ENCODE data around the gene MACROD2.
A peak's percentile ranks its signal among the peaks of the same experiment; 100 is the strongest.

MACROD2 gene

GRCh38 chr20:15930311-15931305 is 1935.3 kb downstream of the MACROD2 start:
- Histone ChIP-seq H3K36me3 (ENCODE audit: control insufficient read depth, insufficient read depth, low read length) (no peaks in the 10 kb centered on the region), H3K4me1 (peaks cover 11% of the 10 kb centered on the region), H2AFZ (no peak overlapping the region), H3K9ac (no peak overlapping the region), H3K4me2 (ENCODE audit: low read length) (no peak overlapping the region), H3K9me3 (ENCODE audit: control insufficient read depth, low read length) (no peaks in the 10 kb centered on the region), H3K79me2 (no peaks in the 10 kb centered on the region), H3K4me3 (ENCODE audit: low read depth, low read length) (no peak overlapping the region), H3K27ac (no peak overlapping the region), H3K27me3 (ENCODE audit: control insufficient read depth, insufficient read depth, low read length) (no peaks in the 10 kb centered on the region)
- TF ChIP-seq CTCF (IDR thresholded peaks at IDR 0.05) = peak; percentile 73

- H2AFZ ChIP-seq = no peak overlapping the region
- H3K4me3 ChIP-seq (ENCODE audit: low read depth, low read length) = no peak overlapping the region
- no peak overlapping the region for H3K9ac ChIP-seq
- no peaks in the 10 kb centered on the region for H3K9me3 ChIP-seq (ENCODE audit: control insufficient read depth, low read length)
- H3K4me1 ChIP-seq = peaks cover 11% of the 10 kb centered on the region
- H3K36me3 ChIP-seq (ENCODE audit: control insufficient read depth, insufficient read depth, low read length) = no peaks in the 10 kb centered on the region
- H3K79me2 ChIP-seq = no peaks in the 10 kb centered on the region
- H3K27ac ChIP-seq = no peak overlapping the region
- H3K27me3 ChIP-seq (ENCODE audit: control insufficient read depth, insufficient read depth, low read length) = no peaks in the 10 kb centered on the region
- no peak for TF ChIP-seq CTCF (IDR thresholded peaks at IDR 0.05)
- no peak overlapping the region for H3K4me2 ChIP-seq (ENCODE audit: low read length)
Observed at GRCh38 chr20:15931897-15932296, 1936.6 kb downstream of the MACROD2 start.

- no peak overlapping the region for H3K9ac ChIP-seq
- no peaks in the 10 kb centered on the region for H3K9me3 ChIP-seq (ENCODE audit: control insufficient read depth, low read length)
- H3K27ac ChIP-seq = no peak overlapping the region
- no peak overlapping the region for H2AFZ ChIP-seq
- no peaks in the 10 kb centered on the region for H3K36me3 ChIP-seq (ENCODE audit: control insufficient read depth, insufficient read depth, low read length)
- TF ChIP-seq CTCF (IDR thresholded peaks at IDR 0.05) = no peak
- no peaks in the 10 kb centered on the region for H3K4me1 ChIP-seq
- no peaks in the 10 kb centered on the region for H3K79me2 ChIP-seq
- no peak overlapping the region for H3K4me3 ChIP-seq (ENCODE audit: low read depth, low read length)
- no peaks in the 10 kb centered on the region for H3K27me3 ChIP-seq (ENCODE audit: control insufficient read depth, insufficient read depth, low read length)
- H3K4me2 ChIP-seq (ENCODE audit: low read length) = no peak overlapping the region
Observed at GRCh38 chr20:15937179-15937578, 1941.9 kb downstream of the MACROD2 start.

- H2AFZ ChIP-seq = no peak overlapping the region
- no peak overlapping the region for H3K4me2 ChIP-seq (ENCODE audit: low read length)
- no peak overlapping the region for H3K4me3 ChIP-seq (ENCODE audit: low read depth, low read length)
- no peak for TF ChIP-seq CTCF (IDR thresholded peaks at IDR 0.05)
- no peak overlapping the region for H3K9ac ChIP-seq
- no peak overlapping the region for H3K27ac ChIP-seq
- no peaks in the 10 kb centered on the region for H3K36me3 ChIP-seq (ENCODE audit: control insufficient read depth, insufficient read depth, low read length)
- H3K27me3 ChIP-seq (ENCODE audit: control insufficient read depth, insufficient read depth, low read length) = no peaks in the 10 kb centered on the region
- H3K4me1 ChIP-seq = no peaks in the 10 kb centered on the region
- H3K9me3 ChIP-seq (ENCODE audit: control insufficient read depth, low read length) = no peaks in the 10 kb centered on the region
- no peaks in the 10 kb centered on the region for H3K79me2 ChIP-seq
Observed at GRCh38 chr20:15938847-15939246, 1943.5 kb downstream of the MACROD2 start.

Measured in parathyroid adenoma (tissue), 2 donors.